ENCODE results near the gene PLG. TPM values are rescaled to one million over a fixed set of nuclear protein-coding genes. Genes with fewer than 3 reads are reported as not detected.
A peak's percentile ranks its signal among the peaks of the same experiment; 100 is the strongest.
"Not testable (repeated sequence)": the region's sequence is repeated elsewhere in the genome, so short reads cannot be mapped to it uniquely, and the experiment has no call there.

The PLG gene
- total RNA-seq, 1 experiment from 2014 or later = not detected

DNA sequence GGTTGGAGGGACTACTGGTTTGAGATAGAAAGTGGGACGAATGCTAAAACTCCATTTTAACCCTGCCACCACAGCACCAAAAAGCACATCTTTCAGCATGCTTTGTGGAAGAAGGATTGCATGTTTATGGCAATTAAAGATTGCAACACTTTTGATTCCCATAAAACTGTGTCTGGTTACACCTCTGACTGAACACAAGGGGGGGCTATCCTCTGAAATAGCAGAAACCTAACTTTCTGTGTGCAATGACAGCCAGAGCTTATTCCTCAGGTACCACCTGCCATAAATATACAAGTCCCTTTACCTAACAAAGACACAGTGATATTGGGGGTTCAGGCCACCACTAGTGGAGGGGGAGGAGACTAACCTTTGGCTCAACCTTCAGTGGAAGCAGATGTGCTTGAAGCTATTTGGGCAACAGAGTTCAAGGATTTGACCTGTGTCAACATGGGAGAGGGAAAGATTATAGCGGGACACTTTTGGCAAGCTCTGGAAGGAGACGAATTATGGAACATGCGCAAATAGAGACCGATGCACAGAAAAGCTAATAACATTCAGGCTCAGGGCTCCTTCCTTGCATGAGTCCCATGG is 9.6 kb upstream of the PLG start:
- no peaks in the 10 kb centered on the region for H3K9me3 ChIP-seq

DNA sequence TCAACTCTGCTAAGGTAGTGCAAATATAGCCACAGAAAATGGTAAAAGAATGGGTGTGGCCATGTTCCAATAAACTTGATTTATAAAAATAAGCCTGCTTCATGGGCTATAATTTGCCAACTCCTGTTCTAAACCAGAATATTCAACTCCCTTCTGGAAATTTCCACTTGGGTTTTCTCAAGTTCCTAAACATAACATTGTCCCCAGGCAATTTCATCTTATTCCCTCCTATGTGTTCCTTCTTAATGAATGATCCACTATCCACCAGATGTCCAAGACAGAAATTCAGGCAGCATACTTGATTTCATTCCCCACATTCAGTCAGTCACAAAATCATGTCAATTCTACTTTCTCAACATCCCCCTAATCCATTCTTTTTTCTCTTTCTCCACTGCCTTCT is 7.0 kb upstream of the PLG start:
- H3K4me3 ChIP-seq, DNase-seq, H3K9me3 ChIP-seq, H3K27me3 ChIP-seq, H3K36me3 ChIP-seq: not testable (repeated sequence)

More for the DNA sequence above, 9.6 kb upstream of the PLG start:
- Histone ChIP-seq H3K36me3 (no peaks in the 10 kb centered on the region), H3K4me3 (no peak overlapping the region), H3K27me3 (no peaks in the 10 kb centered on the region)
- DNase-seq = no peak

DNA sequence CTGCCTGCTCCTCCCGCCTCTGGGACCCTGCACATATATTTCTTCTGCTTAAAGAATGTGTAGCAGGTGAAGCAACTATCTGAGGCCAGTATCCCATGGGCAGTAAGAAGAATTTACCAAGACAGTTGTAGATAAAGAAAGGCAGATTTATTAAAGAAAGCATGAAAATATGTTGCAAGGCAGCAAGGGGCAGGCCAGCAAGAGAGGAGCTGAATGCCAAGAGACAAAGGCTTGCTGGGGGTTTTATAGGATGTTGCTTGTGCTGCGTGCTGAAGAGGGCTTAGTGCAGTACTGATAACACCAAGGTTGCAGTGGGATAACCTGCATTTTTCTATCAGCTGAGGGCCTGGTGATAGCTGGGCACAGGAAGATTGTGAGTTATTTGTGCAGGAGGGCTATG is 6.4 kb upstream of the PLG start:
- not testable (repeated sequence) for H3K27me3 ChIP-seq, DNase-seq, H3K36me3 ChIP-seq, H3K4me3 ChIP-seq, H3K9me3 ChIP-seq

DNA sequence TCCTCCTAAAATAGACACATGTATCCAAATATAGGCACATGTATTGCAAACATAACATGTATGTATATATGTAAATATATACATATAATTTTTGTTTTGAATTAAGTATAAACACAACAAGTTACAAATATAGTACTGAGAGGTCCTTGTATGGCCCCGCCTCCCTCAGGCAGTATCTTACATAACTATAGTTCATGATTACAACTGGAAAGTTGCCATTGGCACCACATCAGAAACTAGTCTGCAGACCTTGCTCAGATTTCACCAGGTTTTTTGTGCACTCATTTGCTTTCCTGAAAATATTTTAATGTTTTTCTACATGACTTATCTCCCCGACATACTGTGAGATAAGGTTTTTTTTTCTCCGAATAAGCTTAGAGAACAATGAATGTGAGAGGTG is 5.2 kb upstream of the PLG start:
- not testable (repeated sequence) for DNase-seq

DNA sequence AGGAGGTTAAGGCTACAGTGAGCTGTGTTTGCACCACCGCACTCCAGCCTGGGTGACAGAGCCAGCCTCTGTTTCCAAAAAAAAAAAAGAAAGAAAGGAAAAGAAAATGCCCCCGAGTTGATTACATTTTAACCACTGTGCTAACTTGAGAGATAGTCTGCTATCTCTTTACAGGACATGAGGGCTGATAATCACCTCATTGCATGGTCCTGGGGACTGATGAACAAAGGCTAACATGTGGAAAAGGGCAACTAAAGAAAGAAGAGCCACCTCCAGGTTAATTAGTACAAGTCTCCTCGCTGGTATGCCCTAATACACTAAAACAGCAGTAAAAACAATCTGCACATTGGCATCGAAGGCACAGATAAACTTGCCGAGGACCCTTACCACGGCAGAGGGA is 4.2 kb upstream of the PLG start:
- H3K27me3 ChIP-seq = no peaks in the 10 kb centered on the region
- no peak for DNase-seq
- H3K9me3 ChIP-seq = no peaks in the 10 kb centered on the region
- H3K4me3 ChIP-seq = no peak overlapping the region
- H3K36me3 ChIP-seq = no peaks in the 10 kb centered on the region

More for the DNA sequence above, 5.2 kb upstream of the PLG start:
- not testable (repeated sequence) for H3K9me3 ChIP-seq, H3K27me3 ChIP-seq, H3K4me3 ChIP-seq, H3K36me3 ChIP-seq

DNA sequence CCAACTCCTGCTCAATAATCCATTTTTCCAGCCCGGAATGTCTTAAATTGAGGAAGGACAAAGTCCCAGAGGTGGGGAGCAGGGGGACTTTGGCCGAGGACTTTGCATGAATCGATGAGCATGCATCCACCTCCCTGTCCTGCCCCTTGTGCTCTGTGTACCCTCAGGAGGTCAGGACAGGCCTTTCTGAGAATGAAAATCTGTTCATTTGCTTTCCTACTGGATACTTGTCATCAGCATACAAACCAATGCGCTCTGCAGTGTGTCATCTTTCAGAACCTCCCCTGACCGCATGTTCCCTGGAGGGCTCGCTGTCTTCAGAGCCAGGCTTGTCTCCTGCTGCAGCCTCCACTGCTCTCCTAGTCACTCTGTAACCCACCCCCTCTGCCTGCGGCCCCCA is 2.6 kb downstream of the PLG start:
- DNase-seq, H3K36me3 ChIP-seq: not testable (repeated sequence)

DNA sequence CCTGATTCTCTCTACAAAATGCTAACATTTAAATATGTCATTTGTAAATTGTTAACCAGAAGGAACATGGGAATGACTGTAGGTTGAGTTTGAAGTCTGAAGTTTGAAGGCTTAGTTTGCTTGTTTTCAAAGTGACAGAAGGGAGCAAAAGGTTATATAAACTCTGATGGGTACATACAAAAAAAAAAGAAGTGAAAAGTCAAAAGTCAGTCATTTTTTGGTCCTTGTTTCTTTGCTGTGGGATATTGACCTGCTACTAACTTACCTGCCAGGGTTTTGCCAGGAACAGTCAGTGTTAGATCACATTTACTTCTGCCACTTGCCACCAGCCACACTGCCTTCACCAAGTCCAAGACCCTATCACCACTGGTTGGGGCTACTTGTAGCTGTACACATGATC is 6.9 kb downstream of the PLG start:
- not testable (repeated sequence) for H3K36me3 ChIP-seq, H3K27me3 ChIP-seq, H3K4me3 ChIP-seq, DNase-seq, H3K9me3 ChIP-seq

More for the DNA sequence above, 2.6 kb downstream of the PLG start:
- not testable (repeated sequence) for H3K9me3 ChIP-seq, H3K27me3 ChIP-seq, H3K4me3 ChIP-seq

GRCh38 chr6:160714731-160715316 is 12.8 kb downstream of the PLG start:
- H3K36me3 ChIP-seq = no peaks in the 10 kb centered on the region
- no peaks in the 10 kb centered on the region for H3K9me3 ChIP-seq
- DNase-seq = no peak
- no peaks in the 10 kb centered on the region for H3K27me3 ChIP-seq
- no peak overlapping the region for H3K4me3 ChIP-seq

DNA sequence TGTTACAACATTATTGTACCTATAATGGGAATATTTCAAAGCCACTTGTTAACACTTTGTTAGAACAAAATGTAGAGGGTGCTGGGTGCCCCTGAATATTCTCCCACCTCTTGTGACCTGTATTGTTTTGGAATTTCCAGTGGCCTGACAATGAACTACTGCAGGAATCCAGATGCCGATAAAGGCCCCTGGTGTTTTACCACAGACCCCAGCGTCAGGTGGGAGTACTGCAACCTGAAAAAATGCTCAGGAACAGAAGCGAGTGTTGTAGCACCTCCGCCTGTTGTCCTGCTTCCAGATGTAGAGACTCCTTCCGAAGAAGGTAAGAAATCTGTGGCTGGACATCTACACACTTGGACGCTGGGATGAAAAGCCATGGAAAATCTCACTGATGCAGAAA is 28.9 kb downstream of the PLG start:
- Histone ChIP-seq H3K36me3 (no peaks in the 10 kb centered on the region), H3K9me3 (no peaks in the 10 kb centered on the region), H3K27me3 (no peaks in the 10 kb centered on the region), H3K4me3 (no peak overlapping the region)
- no peak for DNase-seq

GRCh38 chr6:160733050-160733646 is 31.1 kb downstream of the PLG start:
- no peak overlapping the region for H3K4me3 ChIP-seq
- peak; percentile 12 for DNase-seq
- H3K27me3 ChIP-seq = no peaks in the 10 kb centered on the region
- no peaks in the 10 kb centered on the region for H3K36me3 ChIP-seq
- no peaks in the 10 kb centered on the region for H3K9me3 ChIP-seq

GRCh38 chr6:160734627-160735026 is 32.6 kb downstream of the PLG start:
- Histone ChIP-seq H3K36me3 (no peaks in the 10 kb centered on the region), H3K4me3 (no peak overlapping the region), H3K9me3 (no peaks in the 10 kb centered on the region), H3K27me3 (no peaks in the 10 kb centered on the region)
- DNase-seq = no peak

- DNase-seq = no peak
- no peak overlapping the region for H3K4me3 ChIP-seq
- H3K36me3 ChIP-seq = no peaks in the 10 kb centered on the region
- no peaks in the 10 kb centered on the region for H3K27me3 ChIP-seq
- no peaks in the 10 kb centered on the region for H3K9me3 ChIP-seq
Observed at GRCh38 chr6:160735523-160735922, 33.5 kb downstream of the PLG start.

- DNase-seq = no peak
- Histone ChIP-seq H3K36me3 (no peaks in the 10 kb centered on the region), H3K9me3 (no peaks in the 10 kb centered on the region), H3K27me3 (no peaks in the 10 kb centered on the region), H3K4me3 (no peak overlapping the region)
Observed at GRCh38 chr6:160737934-160738333, 35.9 kb downstream of the PLG start.

- H3K36me3 ChIP-seq = no peaks in the 10 kb centered on the region
- no peaks in the 10 kb centered on the region for H3K27me3 ChIP-seq
- no peak for DNase-seq
- H3K4me3 ChIP-seq = no peak overlapping the region
- no peaks in the 10 kb centered on the region for H3K9me3 ChIP-seq
Observed at GRCh38 chr6:160739955-160740354, 37.9 kb downstream of the PLG start.

DNA sequence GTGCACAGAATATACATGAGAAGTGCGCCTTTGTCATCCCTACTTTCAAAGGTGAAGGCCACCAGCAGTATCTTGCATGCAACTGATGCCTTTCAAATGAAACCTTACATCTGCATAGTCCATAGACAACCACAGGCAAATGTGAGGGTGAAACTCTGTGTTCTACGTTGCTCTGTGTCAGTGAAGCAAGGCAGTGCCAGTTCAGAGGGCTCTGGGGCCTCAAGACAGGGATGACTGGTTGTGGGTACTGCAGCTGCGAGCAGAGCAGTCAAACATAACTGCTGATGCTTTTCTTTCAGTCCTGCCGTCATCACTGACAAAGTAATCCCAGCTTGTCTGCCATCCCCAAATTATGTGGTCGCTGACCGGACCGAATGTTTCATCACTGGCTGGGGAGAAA is 39.0 kb downstream of the PLG start:
- not testable (repeated sequence) for H3K36me3 ChIP-seq, H3K9me3 ChIP-seq, DNase-seq, H3K4me3 ChIP-seq, H3K27me3 ChIP-seq

DNA sequence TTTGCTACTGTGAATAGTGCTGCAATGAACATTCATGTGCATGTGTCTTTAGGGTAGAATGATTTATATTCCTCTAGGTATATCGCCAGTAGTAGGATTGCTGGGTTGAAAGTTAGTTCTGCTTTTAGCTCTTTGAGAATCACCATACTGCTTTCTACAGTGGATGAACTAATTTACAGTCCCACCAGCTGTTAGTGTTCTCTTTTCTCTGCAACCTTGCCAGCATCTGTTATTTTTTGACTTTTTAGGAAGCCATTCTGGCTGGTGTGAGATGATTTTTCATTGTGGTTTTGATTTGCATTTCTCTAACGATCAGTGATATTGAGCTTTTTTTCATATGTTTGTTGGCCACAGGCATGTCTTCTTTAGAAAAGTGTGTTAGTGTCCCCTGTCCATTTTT is 40.0 kb downstream of the PLG start:
- no peak overlapping the region for H3K4me3 ChIP-seq
- H3K36me3 ChIP-seq = no peaks in the 10 kb centered on the region
- no peak for DNase-seq
- no peaks in the 10 kb centered on the region for H3K9me3 ChIP-seq
- H3K27me3 ChIP-seq = no peaks in the 10 kb centered on the region

- Histone ChIP-seq H3K27me3 (peaks cover 8% of the 10 kb centered on the region; the same call in 1 of the 2 replicates), H3K4me3 (no peak overlapping the region), H3K9me3 (no peaks in the 10 kb centered on the region), H3K36me3 (no peaks in the 10 kb centered on the region)
- DNase-seq = no peak
Observed at GRCh38 chr6:160750276-160750689, 48.2 kb downstream of the PLG start.

DNA sequence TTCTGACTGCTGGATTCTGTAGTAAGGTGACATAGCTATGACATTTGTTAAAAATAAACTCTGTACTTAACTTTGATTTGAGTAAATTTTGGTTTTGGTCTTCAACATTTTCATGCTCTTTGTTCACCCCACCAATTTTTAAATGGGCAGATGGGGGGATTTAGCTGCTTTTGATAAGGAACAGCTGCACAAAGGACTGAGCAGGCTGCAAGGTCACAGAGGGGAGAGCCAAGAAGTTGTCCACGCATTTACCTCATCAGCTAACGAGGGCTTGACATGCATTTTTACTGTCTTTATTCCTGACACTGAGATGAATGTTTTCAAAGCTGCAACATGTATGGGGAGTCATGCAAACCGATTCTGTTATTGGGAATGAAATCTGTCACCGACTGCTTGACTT is 51.2 kb downstream of the PLG start:
- H3K4me3 ChIP-seq, DNase-seq, H3K36me3 ChIP-seq, H3K9me3 ChIP-seq: not testable (repeated sequence)
- peaks cover 11% of the 10 kb centered on the region; the same call in 1 of the 2 replicates for H3K27me3 ChIP-seq
